Activated T-cell treated with anti-CD3 and anti-CD28 coated beads, Interleukin-2, amount 50 U/mL, for 72 hours (primary cell): ENCODE measurements around the gene GMIP. TPM values are rescaled to one million over a fixed set of nuclear protein-coding genes. Genes with fewer than 3 reads are reported as not detected.

Experiments
- ATAC-seq, 2 donors: fragments of 150-1000 bp; cut with Tn5 transposase; replicated peaks in 1 of 2; 2 replicates each; pipeline ENCODE4 v1.10.0; 2021; ENCODE audit warnings: moderate library complexity in 2 of 2, mild to moderate bottlenecking in 1 of 2
- DNase-seq, 2 donors: peaks; one replicate each; pipeline ENCODE4 v3.0.0; 2021 to 2022; ENCODE audit warnings: mixed read lengths in 1 of 2
- H3K27ac Mint-ChIP-seq: one replicate; pipeline ENCODE4 v1.8.0; 2022; ENCODE audit warnings: mild to moderate bottlenecking, moderate library complexity, mixed read lengths
- H3K27me3 Mint-ChIP-seq: one replicate; pipeline ENCODE4 v1.8.0; 2022; ENCODE audit warnings: low read depth, mixed read lengths
- H3K36me3 Mint-ChIP-seq, 2 donors: one replicate each; pipeline ENCODE4 v1.8.0; 2022; ENCODE audit warnings: mixed read lengths in 2 of 2, mild to moderate bottlenecking in 1 of 2; ENCODE audit not compliant: insufficient read depth in 2 of 2
- H3K4me1 Mint-ChIP-seq: one replicate; pipeline ENCODE4 v1.8.0; 2022; ENCODE audit warnings: low read depth, mixed read lengths
- H3K4me3 Mint-ChIP-seq, 2 donors: one replicate each; pipeline ENCODE4 v1.8.0; 2022; ENCODE audit warnings: mild to moderate bottlenecking in 2 of 2, mixed read lengths in 2 of 2, moderate library complexity in 2 of 2
- H3K9me3 Mint-ChIP-seq, 2 donors: one replicate each; pipeline ENCODE4 v1.8.0; 2022; ENCODE audit warnings: mixed read lengths in 2 of 2
- total RNA-seq, 2 donors: library from RNA; stranded (reverse); gene quantifications; one replicate each; pipeline ENCODE4 v1.2.3, GENCODE V29; 2022

GMIP gene
- total RNA-seq, 2 donors from 2014 or later = 96.4 to 99.8 TPM

GRCh38 chr19:19637523-19638251, 5.8 kb downstream of the GMIP start:
- Mint-ChIP-seq H3K27me3 (no peaks in the 10 kb centered on the region), H3K4me1 (peaks cover 14% of the 10 kb centered on the region), H3K27ac (no peak overlapping the region), H3K9me3 (no peaks in the 10 kb centered on the region), H3K36me3 (peaks cover 10 to 30% of the 10 kb centered on the region in 2 donors), H3K4me3 (no peak overlapping the region)
- DNase-seq = no peak
- no peak for ATAC-seq

DNA sequence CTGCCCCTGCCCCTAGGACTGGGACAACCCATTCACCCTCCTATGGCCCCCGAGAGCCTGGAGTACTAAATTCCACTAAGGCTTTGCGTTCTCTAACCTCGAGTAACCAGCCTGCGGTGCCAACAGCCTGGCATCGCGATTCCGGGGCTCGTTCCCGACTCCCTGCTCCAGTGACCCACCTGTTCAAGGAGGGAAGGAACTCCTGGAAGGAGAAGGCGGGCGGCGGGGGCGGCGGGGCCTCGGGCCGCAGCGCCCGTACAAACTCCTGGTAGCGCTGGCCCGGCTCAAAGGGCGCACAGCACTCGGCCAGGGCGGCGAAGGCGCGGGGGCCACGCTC, 6.3 kb downstream of the GMIP start:
- Mint-ChIP-seq H3K27me3 (no peaks in the 10 kb centered on the region), H3K4me3 (no peak overlapping the region), H3K9me3 (no peaks in the 10 kb centered on the region), H3K27ac (no peak overlapping the region), H3K4me1 (peaks cover 9% of the 10 kb centered on the region), H3K36me3 (peaks cover 8 to 29% of the 10 kb centered on the region in 2 donors)
- no peak for DNase-seq
- ATAC-seq = no peak

DNA sequence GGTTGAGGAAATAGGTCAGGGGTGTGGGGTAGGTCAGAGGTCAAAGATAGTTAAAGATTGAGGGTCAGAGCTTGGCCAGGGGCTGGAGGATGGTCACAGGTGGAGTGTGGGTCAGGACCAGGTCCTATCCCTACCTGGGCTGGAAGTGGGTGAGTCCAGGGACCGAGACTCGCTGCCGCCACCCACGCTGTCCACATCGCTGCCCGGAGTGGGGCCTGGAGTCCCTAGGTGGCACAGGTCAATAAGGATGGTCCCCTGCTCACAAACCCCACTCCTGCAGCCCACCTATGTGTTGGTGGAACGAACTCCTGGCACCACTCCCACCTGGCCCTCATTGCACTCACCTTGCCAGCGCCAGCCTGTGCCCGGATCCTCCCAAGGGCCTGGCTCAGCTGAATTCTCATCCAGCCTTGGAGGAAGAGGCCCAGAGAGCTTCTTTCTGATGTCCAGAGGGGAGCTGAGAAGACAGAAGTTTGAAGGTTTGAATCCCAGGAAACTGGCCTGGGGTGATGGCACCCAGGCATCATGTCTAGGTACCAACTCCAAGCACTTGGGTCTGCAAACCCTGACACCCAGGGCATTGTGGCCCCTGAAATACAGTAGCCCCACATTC, 6.8 kb downstream of the GMIP start:
- H3K36me3 Mint-ChIP-seq = peaks cover 8 to 26% of the 10 kb centered on the region in 2 donors
- H3K4me1 Mint-ChIP-seq = peaks cover 5% of the 10 kb centered on the region
- ATAC-seq (no peak), DNase-seq (no peak)
- no peaks in the 10 kb centered on the region for H3K27me3 Mint-ChIP-seq
- no peaks in the 10 kb centered on the region for H3K9me3 Mint-ChIP-seq
- no peak overlapping the region for H3K27ac Mint-ChIP-seq
- H3K4me3 Mint-ChIP-seq = no peak overlapping the region

DNA sequence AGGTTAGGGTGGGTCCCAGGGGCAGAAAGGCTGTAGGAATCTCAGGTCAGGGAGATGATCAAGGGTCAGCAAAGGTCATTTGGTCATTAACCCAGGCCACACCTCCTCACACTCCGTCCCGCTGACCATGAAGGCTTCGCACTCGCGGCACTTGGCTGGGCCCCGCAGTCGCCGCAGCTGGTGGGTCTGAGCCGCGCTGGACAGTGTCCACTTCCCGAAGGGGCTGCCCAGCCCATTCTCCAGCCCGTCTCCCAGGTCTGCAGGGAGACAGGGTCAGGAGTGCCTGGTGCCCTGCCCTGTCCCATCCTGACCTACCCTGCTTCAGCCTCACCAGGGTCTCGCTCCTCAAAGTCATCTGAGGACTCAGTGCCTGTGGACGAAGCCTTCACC, 8.1 kb downstream of the GMIP start:
- no peak overlapping the region for H3K27ac Mint-ChIP-seq
- peaks cover 4% of the 10 kb centered on the region for H3K4me1 Mint-ChIP-seq
- H3K4me3 Mint-ChIP-seq = no peak overlapping the region
- ATAC-seq (no peak), DNase-seq (no peak)
- no peaks in the 10 kb centered on the region for H3K9me3 Mint-ChIP-seq
- no peaks in the 10 kb centered on the region for H3K27me3 Mint-ChIP-seq
- H3K36me3 Mint-ChIP-seq = peaks cover 8 to 30% of the 10 kb centered on the region in 2 donors

GRCh38 chr19:19634516-19635312, 8.7 kb downstream of the GMIP start:
- H3K27ac Mint-ChIP-seq = no peak overlapping the region
- peaks cover 8 to 28% of the 10 kb centered on the region in 2 donors for H3K36me3 Mint-ChIP-seq
- no peaks in the 10 kb centered on the region for H3K27me3 Mint-ChIP-seq
- no peak overlapping the region for H3K4me3 Mint-ChIP-seq
- H3K4me1 Mint-ChIP-seq = peaks cover 4% of the 10 kb centered on the region
- no peaks in the 10 kb centered on the region for H3K9me3 Mint-ChIP-seq
- DNase-seq = no peak
- no peak for ATAC-seq

DNA sequence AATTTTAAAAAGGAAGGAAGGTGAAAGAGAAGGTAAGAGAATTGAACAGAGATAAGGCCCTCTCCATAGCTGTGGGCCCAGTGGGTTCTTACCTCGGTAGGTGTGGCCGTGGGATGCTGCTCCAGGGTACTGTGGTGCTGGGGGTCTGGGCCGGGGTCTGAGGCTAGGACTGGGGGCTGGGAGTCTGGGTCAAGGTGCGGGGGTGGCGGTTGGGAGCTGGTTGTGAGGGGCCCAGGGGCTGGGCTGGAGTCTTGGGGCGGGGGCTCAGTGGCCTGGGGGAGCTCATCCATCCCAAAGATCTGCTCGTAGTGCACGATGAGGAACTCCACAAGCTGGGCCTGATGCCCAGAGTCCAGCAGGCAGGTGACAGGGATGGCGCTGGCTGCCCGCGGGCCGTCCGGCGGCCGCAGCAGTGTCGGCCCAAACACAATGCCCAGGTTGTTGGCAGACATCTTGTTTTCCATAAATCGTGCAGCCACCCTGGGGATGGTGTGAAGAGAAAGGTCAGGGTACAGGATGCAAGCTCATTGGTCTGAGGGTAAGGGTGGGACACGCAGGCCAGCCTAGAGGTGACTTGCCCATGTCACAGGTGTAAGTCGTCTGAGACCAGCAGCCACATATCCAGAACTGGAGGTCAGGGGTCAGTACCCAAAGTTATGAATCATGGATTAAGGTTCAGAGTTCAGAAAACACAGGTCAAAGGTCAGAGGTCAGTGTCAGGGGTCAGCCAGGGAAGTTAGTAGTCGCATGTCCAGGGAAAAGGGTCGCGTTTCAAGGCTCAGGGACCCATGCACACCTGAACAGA, 9.5 kb downstream of the GMIP start:
- no peaks in the 10 kb centered on the region for H3K27me3 Mint-ChIP-seq
- DNase-seq (no peak), ATAC-seq (no peak)
- peaks cover 5% of the 10 kb centered on the region for H3K4me1 Mint-ChIP-seq
- no peak overlapping the region for H3K4me3 Mint-ChIP-seq
- H3K27ac Mint-ChIP-seq = peak overlapping the region; percentile 47
- H3K36me3 Mint-ChIP-seq = peaks cover 8 to 28% of the 10 kb centered on the region in 2 donors
- no peaks in the 10 kb centered on the region for H3K9me3 Mint-ChIP-seq

DNA sequence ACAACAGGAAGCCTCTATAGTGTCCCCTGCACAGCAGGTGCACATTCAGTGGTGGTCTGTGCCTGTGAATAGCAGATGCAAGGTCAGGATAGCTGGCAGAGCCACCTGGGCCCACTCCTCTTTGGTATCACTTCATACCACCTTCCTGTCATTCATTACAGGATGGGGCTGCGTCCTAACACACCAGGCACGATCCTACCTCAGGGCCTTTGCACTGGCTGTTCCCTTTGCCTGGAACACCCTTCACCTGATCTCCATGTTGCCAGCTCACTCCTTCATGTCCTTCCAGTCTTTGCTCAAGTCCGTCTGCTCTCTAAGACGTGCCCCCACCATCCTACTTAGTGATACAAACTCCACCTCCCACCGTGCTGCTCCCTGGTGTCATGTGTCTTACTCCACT, 10.8 kb downstream of the GMIP start:
- Mint-ChIP-seq H3K27me3 (no peaks in the 10 kb centered on the region), H3K4me3 (no peak overlapping the region), H3K36me3 (peaks cover 8 to 26% of the 10 kb centered on the region in 2 donors), H3K4me1 (peaks cover 10% of the 10 kb centered on the region), H3K9me3 (no peaks in the 10 kb centered on the region), H3K27ac (peak overlapping the region; percentile 78)
- no peak for DNase-seq
- no peak for ATAC-seq

DNA sequence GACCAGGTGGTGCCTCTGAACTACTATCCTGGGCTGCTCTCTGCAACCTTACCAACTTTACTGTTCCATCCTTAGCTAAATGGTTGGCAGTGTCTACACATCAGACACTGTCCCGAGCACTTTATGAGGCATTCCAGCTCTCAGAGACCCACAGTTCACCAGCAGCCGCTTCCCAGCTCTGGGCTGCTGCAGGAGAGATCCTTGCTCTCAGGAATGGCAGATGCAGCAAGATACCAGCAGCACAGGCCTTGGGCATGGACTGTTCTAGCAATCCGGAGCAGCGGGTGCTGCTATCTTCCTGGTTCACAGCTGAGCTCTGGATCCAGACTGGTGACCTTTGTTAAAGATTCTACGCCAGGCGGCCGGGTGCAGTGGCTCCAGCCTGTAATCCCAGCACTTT, 12.1 kb downstream of the GMIP start:
- Mint-ChIP-seq H3K27me3 (no peaks in the 10 kb centered on the region), H3K27ac (no peak overlapping the region), H3K9me3 (no peaks in the 10 kb centered on the region), H3K4me1 (peaks cover 23% of the 10 kb centered on the region), H3K36me3 (peaks cover 15 to 26% of the 10 kb centered on the region in 2 donors), H3K4me3 (no peak overlapping the region)
- ATAC-seq = no peak
- DNase-seq = no peak

DNA sequence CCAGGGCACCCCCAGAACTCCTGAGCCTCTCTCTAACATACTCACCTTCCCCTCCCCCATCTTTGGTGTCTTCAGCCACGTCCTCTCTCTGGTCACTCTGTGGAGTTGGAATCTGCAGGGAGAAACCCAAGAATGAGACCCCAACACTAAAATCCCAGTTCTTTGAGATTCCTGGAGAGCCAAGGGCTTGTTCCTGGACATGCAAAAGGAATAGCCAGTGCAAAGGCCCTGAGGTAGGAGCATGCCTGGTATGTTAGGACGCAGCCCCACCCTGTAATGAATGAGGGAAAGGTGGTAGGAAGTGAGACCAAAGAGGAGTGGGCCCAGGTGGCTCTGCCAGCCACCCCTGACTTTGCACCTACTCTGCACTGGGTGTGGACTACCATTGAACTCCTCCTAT, 13.0 kb downstream of the GMIP start:
- Mint-ChIP-seq H3K27ac (no peak overlapping the region), H3K36me3 (peaks cover 18 to 20% of the 10 kb centered on the region in 2 donors), H3K4me3 (no peak overlapping the region), H3K4me1 (peaks cover 29% of the 10 kb centered on the region), H3K27me3 (no peaks in the 10 kb centered on the region), H3K9me3 (no peaks in the 10 kb centered on the region)
- ATAC-seq = no peak
- no peak for DNase-seq

GRCh38 chr19:19630062-19630414, 13.4 kb downstream of the GMIP start:
- Mint-ChIP-seq H3K4me1 (peaks cover 28% of the 10 kb centered on the region), H3K4me3 (no peak overlapping the region), H3K36me3 (peaks cover 18 to 20% of the 10 kb centered on the region in 2 donors), H3K9me3 (no peaks in the 10 kb centered on the region), H3K27me3 (no peaks in the 10 kb centered on the region), H3K27ac (no peak overlapping the region)
- no peak for ATAC-seq
- DNase-seq = no peak

GRCh38 chr19:19628501-19629134, 14.8 kb downstream of the GMIP start:
- Mint-ChIP-seq H3K4me1 (peaks cover 31% of the 10 kb centered on the region), H3K36me3 (peaks cover 13 to 23% of the 10 kb centered on the region in 2 donors), H3K4me3 (peak overlapping the region; percentile 74 to 84), H3K27ac (peak overlapping the region; percentile 22), H3K9me3 (no peaks in the 10 kb centered on the region), H3K27me3 (no peaks in the 10 kb centered on the region)
- ATAC-seq (peak; percentile 49 to 62), DNase-seq (peak; percentile 66 to 67)

- DNase-seq (peak; percentile 69 to 82), ATAC-seq (peak; percentile 75 to 78)
- Mint-ChIP-seq H3K4me1 (peaks cover 31% of the 10 kb centered on the region), H3K4me3 (peak within 1 kb of the TSS; percentile 93 to 96), H3K27ac (peak within 1 kb of the TSS; percentile 85), H3K36me3 (peaks cover 8 to 18% of the 10 kb centered on the region in 2 donors), H3K9me3 (no peaks in the 10 kb centered on the region), H3K27me3 (no peaks in the 10 kb centered on the region)
These were observed 15.6 kb downstream of the GMIP start, which contains the start of gene LPAR2 for GRCh38 chr19:19627621-19628500. Gene LPAR2, minus strand, starts transcription at chr19:19628220. Its CDS starts 945 bp downstream, at chr19:19627275.
